ENCODE results near the gene LRRC8D. TPM values are rescaled to one million over a fixed set of nuclear protein-coding genes. Genes with fewer than 3 reads are reported as not detected.
A peak's percentile ranks its signal among the peaks of the same experiment; 100 is the strongest.

LRRC8D gene
- total and polyA plus RNA-seq, 9 of the 15 experiments (the other 6 are each of a cell fraction or from before 2014, with no cell fraction given) = 3.4 to 53.9 (median 15.9) TPM

DNA sequence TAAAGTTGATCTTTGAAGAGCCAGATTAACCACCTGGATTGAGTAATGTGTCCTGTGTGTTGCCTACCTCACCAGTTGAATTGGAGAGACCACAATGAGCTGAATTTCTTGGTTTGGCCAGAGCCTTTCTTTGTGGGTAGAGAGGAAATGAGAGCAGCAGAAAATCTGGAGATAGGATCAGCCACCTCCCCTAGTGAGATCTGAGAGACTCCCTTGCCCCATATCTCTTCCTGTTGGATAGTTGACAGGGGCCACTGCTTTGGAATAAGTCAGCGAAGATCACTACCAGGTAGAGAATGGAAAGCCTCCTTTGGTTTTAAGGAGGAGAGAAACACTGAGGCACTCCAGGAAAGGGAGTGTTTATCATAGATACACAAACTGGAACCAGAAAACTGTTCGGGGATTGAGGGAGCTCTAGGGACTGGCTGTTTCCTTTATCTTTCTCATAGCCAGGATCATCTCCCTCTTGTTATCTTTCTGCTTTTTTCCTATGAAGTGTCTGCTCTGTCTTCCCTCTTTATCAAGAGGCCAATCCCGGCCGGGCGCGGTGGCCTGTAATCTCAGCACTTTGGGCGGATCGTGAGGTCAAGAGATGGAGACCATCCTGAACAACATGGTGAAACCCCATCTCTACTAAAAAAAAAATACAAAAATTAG, 152.8 kb downstream of the LRRC8D start (continued):
- TF ChIP-seq, protein P1, sequence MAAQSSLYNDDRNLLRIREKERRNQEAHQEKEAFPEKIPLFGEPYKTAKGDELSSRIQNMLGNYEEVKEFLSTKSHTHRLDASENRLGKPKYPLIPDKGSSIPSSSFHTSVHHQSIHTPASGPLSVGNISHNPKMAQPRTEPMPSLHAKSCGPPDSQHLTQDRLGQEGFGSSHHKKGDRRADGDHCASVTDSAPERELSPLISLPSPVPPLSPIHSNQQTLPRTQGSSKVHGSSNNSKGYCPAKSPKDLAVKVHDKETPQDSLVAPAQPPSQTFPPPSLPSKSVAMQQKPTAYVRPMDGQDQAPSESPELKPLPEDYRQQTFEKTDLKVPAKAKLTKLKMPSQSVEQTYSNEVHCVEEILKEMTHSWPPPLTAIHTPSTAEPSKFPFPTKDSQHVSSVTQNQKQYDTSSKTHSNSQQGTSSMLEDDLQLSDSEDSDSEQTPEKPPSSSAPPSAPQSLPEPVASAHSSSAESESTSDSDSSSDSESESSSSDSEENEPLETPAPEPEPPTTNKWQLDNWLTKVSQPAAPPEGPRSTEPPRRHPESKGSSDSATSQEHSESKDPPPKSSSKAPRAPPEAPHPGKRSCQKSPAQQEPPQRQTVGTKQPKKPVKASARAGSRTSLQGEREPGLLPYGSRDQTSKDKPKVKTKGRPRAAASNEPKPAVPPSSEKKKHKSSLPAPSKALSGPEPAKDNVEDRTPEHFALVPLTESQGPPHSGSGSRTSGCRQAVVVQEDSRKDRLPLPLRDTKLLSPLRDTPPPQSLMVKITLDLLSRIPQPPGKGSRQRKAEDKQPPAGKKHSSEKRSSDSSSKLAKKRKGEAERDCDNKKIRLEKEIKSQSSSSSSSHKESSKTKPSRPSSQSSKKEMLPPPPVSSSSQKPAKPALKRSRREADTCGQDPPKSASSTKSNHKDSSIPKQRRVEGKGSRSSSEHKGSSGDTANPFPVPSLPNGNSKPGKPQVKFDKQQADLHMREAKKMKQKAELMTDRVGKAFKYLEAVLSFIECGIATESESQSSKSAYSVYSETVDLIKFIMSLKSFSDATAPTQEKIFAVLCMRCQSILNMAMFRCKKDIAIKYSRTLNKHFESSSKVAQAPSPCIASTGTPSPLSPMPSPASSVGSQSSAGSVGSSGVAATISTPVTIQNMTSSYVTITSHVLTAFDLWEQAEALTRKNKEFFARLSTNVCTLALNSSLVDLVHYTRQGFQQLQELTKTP (IDR thresholded peaks at IDR 0.05; ENCODE audit: low read depth in 1 of 2, partially characterized antibody in 2 of 2) = no peak
- TF ChIP-seq NR1H2 (CRISPR knock-in tag; IDR thresholded peaks at IDR 0.05) (no peak), HMG20B (CRISPR knock-in tag; IDR thresholded peaks at IDR 0.05) (no peak), LEF1 (IDR thresholded peaks at IDR 0.05) (no peak), ARID1B (IDR thresholded peaks at IDR 0.05) (peak; percentile 66), ASH1L (IDR thresholded peaks at IDR 0.05; ENCODE audit: borderline replicate concordance, low read depth, partially characterized antibody) (no peak), JUND (IDR thresholded peaks at IDR 0.05; ENCODE audit: borderline replicate concordance, low read depth, low read length) (no peak), JUND (tag; IDR thresholded peaks at IDR 0.05; ENCODE audit: borderline replicate concordance, low read depth, low read length) (no peak), HLTF (IDR thresholded peaks at IDR 0.05) (no peak), SMARCE1 (IDR thresholded peaks at IDR 0.05) (peak; percentile 50; the same call in 1 of the 2 replicates), RHOXF2B (CRISPR knock-in tag; conservative IDR thresholded peaks at IDR 0.05) (no peak), LARP7 (IDR thresholded peaks at IDR 0.05) (no peak), BRCA1 (IDR thresholded peaks at IDR 0.05) (no peak), BRCA1 (CRISPR knock-in tag; IDR thresholded peaks at IDR 0.05) (no peak), TAF7 (tag; IDR thresholded peaks at IDR 0.05) (no peak), PTRF (tag; IDR thresholded peaks at IDR 0.05) (no peak), ZNF282 (CRISPR knock-in tag; IDR thresholded peaks at IDR 0.05) (no peak), STAT5A (IDR thresholded peaks at IDR 0.05; ENCODE audit: borderline replicate concordance, low read length) (no peak), NR4A1 (CRISPR knock-in tag; IDR thresholded peaks at IDR 0.05) (no peak), NR4A1 (tag; IDR thresholded peaks at IDR 0.05) (no peak), GTF2E2 (tag; IDR thresholded peaks at IDR 0.05) (no peak), ILK (tag; IDR thresholded peaks at IDR 0.05; ENCODE audit: borderline replicate concordance, low read depth) (no peak)
- TF ChIP-seq, protein P2, sequence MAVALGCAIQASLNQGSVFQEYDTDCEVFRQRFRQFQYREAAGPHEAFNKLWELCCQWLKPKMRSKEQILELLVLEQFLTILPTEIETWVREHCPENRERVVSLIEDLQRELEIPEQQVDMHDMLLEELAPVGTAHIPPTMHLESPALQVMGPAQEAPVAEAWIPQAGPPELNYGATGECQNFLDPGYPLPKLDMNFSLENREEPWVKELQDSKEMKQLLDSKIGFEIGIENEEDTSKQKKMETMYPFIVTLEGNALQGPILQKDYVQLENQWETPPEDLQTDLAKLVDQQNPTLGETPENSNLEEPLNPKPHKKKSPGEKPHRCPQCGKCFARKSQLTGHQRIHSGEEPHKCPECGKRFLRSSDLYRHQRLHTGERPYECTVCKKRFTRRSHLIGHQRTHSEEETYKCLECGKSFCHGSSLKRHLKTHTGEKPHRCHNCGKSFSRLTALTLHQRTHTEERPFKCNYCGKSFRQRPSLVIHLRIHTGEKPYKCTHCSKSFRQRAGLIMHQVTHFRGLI (CRISPR knock-in tag; IDR thresholded peaks at IDR 0.05) = no peak
- TF ChIP-seq, protein P3, sequence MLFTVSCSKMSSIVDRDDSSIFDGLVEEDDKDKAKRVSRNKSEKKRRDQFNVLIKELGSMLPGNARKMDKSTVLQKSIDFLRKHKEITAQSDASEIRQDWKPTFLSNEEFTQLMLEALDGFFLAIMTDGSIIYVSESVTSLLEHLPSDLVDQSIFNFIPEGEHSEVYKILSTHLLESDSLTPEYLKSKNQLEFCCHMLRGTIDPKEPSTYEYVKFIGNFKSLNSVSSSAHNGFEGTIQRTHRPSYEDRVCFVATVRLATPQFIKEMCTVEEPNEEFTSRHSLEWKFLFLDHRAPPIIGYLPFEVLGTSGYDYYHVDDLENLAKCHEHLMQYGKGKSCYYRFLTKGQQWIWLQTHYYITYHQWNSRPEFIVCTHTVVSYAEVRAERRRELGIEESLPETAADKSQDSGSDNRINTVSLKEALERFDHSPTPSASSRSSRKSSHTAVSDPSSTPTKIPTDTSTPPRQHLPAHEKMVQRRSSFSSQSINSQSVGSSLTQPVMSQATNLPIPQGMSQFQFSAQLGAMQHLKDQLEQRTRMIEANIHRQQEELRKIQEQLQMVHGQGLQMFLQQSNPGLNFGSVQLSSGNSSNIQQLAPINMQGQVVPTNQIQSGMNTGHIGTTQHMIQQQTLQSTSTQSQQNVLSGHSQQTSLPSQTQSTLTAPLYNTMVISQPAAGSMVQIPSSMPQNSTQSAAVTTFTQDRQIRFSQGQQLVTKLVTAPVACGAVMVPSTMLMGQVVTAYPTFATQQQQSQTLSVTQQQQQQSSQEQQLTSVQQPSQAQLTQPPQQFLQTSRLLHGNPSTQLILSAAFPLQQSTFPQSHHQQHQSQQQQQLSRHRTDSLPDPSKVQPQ (CRISPR knock-in tag; IDR thresholded peaks at IDR 0.05; ENCODE audit: borderline replicate concordance) = no peak
